Daoy (cell line): ENCODE measurements around the gene SAMD10. TPM values are rescaled to one million over a fixed set of nuclear protein-coding genes. Genes with fewer than 3 reads are reported as not detected.

ENCODE experiments used
- DNase-seq: peaks from one replicate; pipeline ENCODE4 v3.0.0-alpha.2; 2015; ENCODE audit warnings: low read depth
- total RNA-seq: library from RNA; depleted of rRNA; stranded (reverse); fragments of >200 nt; shearing (Covaris generic); gene quantifications from 2 replicates; pipeline ENCODE4 v1.2.3, GENCODE V29; 2014

The SAMD10 gene
- total RNA-seq, 1 experiment from 2014 or later: 1.2 TPM

- DNase-seq: no peak
Observed at GRCh38 chr20:63956664-63957003, 22.8 kb downstream of the SAMD10 start.

DNA sequence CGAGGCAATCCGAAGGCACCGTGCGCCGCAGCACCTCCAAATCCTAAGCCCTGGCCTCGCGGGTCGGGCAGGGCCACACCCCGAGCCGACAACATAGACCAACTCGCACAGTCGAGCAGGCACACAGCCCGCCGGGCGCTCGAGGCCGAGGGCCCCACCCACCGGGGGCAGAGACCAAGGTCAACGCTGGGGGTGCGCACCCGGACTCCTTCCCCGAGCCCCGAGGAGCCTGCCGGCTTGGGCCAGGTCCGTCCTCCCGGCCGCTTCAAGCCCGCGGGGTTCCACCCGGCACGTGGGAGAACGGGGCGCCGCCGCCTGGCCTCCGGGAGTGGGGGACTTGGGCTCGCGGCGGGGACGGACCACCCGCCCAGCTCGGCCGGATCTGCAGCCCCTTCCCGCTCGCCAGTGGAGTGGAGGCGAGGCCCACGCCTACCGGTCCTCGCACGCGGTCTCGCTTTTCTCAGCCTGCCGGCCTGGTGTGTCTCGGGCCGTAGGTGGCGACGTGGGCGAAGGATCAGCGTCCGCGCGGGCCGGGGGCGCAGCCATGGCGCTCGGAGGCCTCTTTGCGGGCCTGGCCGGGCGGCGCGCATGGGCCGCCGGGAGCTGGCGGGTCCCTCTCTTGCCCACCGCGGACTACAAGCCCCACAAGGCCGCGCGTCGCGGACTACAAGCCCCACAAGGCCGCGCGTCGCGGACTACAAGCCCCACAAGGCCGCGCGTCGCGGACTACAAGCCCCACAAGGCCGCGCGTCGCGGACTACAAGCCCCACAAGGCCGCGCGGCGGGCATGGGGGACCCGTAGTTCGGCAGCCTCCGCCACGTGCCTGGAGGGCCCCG is 23.4 kb downstream of the SAMD10 start, which contains the start of gene UCKL1:
Gene UCKL1 (minus strand): TSS at position 590 of the 837 bp plus-strand sequence. CDS start 44 bp downstream, at position 546.
- DNase-seq: peak; percentile 89

GRCh38 chr20:63955281-63955826 is 24.1 kb downstream of the SAMD10 start:
- no peak for DNase-seq

DNA sequence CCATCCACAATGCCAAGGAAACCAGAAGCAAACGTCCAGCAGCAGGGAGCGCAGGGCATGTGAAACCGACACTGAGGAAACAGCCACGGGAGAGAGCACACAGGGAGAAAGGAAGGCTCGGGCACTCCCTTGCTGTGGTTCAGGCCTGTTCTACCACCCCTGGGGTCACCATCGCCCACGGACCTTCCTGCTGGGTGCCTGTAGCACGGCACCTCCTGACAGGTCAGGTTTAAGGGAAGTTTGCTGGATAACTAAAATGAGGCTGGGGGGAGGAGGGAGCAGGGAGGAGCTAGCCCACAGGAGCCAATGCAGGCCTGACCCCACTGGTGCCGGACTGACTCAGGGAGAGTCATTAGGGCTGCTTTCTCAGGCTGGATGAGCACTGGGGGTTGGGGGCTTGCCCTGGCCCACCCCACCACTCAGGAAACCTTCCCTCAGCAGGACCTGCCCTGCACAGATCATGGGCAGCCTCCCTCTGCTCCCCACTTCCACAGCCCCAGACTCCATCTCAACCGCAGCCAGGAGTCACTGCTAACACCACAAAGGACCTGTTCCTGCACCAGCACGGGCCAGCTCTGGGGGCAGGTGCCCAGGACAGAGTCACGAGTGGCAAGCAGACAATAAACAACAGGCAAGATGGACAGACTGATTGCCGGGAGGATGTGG is 25.5 kb downstream of the SAMD10 start:
- no peak for DNase-seq

GRCh38 chr20:63952769-63953168 is 26.7 kb downstream of the SAMD10 start:
- no peak for DNase-seq

GRCh38 chr20:63952210-63952535 is 27.3 kb downstream of the SAMD10 start:
- no peak for DNase-seq

DNA sequence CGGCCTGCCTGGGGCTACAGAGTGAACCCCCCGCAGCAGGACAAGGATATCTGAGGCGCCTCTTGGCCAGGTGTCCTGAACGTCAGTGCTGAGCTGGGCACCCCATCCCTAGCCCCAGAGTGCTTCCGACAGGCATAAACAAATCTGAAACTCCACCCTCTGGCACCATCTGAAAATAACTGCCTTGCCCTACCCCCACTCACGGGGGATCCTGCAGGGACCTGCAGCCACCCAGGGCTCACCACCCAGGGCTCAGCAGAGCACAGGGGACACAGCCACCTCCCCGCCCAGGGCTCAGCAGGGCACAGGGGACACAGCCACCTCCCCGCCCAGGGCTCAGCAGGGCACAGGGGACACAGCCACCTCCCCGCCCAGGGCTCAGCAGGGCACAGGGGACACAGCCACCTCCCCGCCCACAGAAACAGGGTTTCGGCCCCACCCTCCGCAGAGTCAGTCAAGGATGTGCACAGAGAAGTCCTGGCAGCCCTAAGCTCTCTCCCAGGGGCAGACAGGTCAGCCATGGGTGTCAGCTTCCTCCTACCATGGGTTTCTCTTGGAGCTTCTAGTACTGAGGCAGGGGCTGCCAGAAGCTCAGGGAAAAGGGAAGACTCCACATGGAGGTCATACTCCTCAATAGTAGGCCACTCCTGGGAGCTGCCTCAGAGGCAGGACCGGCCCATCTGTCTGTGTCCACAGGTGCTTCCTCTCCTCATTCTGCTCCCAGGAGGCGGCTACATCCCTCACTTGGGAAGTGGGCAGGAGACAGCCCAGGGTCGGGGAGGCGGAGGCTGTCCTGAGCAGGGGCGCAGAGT is 27.8 kb downstream of the SAMD10 start:
- no peak for DNase-seq

- no peak for DNase-seq
Observed at GRCh38 chr20:63950701-63951397, 28.6 kb downstream of the SAMD10 start.

DNA sequence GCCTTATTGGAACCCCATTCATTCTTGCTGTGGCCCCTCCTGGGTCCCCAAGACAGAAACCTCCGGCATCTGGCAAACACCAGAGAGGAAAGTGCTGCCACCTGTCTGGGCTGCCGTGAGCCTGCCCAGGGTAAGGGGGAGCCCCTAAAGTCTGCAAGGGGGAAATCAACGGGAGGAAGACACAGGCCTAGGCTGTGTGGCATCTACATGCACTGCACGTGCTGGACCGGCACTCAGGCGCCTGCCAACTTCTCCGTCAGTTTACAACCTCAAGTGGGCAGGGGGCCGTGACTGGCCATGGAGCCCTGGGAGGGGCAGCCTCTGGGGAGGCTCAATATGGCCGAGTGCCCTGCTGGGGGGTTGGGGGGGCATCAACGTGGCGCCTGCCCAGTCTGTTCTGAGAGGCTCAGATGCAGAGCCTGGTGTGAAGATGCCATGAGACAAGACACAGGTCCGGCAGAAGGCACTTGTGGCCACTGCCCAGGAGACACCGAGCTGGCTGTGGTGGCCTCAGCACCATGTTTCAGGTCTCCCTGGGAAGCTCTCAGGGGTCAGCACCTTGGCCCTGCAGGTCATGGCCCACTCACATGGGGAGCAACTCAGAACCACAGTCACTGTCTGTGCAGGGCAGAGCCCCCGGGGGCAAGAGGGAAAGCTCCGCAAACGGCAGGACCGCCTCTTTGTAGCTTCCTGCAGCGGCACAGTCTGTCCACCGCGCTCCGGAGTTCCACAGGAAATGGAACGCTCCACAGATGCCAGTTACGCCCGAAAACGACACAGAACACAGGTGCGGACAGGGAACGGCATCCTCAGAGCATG is 31.6 kb downstream of the SAMD10 start:
- no peak for DNase-seq

GRCh38 chr20:63946986-63947637 is 32.3 kb downstream of the SAMD10 start:
- no peak for DNase-seq

- no peak for DNase-seq
Observed at GRCh38 chr20:63945921-63946920, 33.2 kb downstream of the SAMD10 start.

DNA sequence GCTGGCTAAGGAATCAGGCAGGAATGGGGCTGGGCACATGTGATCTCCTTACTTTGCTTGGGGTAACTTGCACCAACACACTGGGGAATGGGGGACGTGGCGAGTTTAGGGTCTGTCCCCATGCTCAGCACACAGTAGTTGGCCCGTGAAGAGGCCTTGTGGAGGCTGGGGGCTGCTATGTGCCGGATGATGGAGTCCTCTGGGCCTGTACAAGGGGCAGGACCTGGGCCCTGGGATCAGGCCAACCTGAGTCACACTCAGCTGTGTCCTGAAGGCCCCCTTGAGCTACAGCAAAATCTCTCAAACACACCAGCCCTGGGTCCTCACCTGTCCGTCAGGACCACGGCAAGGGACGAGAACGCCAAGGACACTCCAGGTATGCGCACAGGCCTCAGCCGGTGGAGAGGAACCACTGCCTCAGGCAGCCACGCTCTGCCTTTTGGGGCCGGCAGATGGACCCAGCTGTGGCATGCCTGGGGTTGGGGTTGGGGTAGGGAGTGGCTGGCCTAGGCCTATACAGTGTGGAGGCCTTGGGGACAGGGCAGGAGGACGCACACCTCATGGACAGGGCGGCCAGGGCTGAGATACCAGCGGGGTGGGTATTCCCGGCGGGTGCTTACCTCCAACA is 34.3 kb downstream of the SAMD10 start:
- no peak for DNase-seq

DNA sequence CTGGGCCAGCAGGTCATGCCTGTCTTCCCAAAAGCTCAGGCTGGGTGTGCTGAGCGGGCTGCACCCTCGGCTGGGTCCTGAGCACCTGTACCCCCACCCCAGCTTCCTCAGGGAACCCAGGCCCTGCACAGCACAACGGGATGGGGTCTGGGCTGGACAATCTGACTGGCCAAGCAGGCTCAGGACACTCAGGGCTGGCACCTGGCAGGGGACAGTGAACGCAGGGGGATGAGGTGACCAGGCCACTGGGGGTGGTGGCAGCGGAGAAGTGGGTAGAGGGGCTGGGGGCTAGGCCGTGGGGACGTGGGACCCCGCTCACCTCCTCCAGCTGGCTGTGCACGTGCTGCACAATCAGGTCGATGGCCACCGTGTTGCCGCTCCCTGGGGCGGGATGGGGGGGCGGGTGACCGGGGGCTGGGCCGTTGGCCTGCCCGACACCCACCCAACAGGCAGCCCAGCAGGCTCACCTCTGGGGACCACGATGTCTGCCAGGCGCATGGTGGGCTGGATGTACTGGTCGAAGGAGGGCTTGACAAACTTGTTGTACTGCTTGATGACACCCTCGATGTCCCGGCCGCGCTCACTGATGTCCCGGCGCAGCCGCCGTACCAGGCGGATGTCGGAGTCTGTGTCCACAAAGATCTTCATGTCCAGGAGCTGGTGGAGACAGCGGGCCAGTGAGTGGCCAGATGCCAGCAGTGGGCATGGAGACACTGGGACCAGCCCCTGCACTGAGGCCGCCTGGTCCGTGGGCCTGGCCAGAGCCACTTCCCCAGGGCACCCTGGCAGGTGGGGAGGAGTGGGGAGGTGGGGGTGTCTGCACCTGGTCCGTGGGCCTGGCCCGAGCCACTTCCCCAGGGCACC is 35.1 kb downstream of the SAMD10 start:
- no peak for DNase-seq

GRCh38 chr20:63943808-63944077 is 35.7 kb downstream of the SAMD10 start:
- no peak for DNase-seq

- no peak for DNase-seq
Observed at GRCh38 chr20:63942969-63943807, 36.3 kb downstream of the SAMD10 start.

DNA sequence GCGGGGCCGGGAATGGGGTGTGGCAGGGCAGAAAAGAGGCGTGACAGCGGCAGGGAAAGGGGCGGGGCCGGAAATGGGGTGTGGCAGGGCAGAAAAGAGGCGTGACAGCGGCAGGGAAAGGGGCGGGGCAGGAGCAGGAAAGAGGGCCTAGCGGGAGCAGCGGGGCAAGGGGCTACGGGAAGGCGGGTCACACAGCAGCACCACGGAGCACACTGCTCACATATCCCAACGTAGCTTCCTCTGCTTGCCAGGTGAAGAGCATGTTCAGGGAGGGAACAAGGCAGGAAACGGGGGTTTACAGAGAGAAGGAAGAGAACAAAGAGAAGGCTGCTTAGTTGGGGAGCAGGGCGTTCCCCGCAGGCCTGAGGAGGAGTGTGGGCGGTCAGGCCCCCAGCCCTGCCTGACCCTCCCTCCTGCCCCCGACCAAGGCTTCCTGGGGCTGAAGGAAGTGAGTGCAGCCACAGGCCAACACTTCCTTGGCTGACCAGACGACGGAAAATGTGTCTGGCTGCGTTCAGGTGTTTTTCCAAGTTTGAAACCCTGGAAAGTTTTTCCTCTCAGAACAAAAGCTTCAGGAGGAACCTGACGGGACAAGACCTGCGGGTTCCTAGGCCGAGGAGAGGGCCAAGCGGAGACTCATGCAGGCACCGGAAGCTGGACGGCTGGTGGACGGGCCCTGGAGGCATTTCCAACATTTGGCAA is 37.0 kb downstream of the SAMD10 start:
- no peak for DNase-seq
